Stimulated activated CD8-positive, alpha-beta memory T cell treated with anti-CD3 and anti-CD28 coated beads, Interleukin-12 subunit alpha, Interleukin-12 subunit beta, amount 100 ng/mL, for 4 hours (primary cell): Measurements from ENCODE around the gene PLXNB3.
A peak's percentile ranks its signal among the peaks of the same experiment; 100 is the strongest.

Source experiments
- DNase-seq: peaks from one replicate; pipeline ENCODE4 v3.0.0-alpha.2; 2020; ENCODE audit warnings: low read depth

The PLXNB3 gene

DNA sequence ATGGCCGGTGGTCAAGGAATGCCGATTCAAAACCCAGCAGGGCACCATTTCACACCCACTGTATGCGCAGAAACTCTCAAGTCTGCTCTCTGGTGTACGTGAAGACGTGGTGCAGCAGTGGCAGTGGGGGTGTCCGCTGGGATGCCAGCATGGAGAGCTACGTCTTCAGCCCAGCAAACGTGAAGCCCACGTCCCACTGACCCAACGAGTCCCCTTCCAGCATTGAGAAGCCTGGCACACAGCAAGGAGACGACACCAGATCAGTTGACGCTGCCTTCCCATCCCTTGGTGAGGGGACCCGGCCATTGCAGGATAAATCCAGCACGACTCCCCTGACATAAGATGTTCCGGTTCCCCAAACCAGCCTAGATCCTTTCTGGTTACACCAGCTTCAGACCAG lies 2.2 kb upstream of the PLXNB3 start:
- no peak for DNase-seq

DNA sequence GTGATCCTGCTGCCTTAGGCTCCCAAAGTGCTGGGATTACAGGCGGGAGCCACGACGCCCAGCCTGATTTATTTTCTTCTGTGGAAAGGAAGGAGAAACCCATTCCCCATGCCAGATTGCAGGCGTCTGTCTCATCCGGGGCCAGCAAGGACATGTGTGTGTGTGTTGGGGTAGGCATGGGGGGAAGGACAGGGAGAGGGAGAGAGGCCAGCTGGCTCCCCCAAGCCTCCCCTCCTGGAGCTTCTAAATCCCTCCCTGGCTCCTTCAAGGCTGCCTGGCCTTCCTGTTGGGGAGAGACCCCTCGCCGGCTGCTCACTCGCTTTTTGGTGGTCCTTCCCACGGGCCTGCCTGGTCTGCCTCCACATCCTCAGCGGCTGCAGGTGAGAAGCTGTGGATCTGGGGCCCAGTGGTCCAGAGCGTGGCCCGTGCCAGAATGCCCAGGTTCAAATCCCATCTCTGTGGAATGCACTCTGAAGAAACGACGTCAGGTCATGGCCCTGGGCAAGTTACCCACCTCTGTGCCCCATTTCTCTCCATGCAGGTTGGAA lies 1.3 kb upstream of the PLXNB3 start:
- no peak for DNase-seq

DNA sequence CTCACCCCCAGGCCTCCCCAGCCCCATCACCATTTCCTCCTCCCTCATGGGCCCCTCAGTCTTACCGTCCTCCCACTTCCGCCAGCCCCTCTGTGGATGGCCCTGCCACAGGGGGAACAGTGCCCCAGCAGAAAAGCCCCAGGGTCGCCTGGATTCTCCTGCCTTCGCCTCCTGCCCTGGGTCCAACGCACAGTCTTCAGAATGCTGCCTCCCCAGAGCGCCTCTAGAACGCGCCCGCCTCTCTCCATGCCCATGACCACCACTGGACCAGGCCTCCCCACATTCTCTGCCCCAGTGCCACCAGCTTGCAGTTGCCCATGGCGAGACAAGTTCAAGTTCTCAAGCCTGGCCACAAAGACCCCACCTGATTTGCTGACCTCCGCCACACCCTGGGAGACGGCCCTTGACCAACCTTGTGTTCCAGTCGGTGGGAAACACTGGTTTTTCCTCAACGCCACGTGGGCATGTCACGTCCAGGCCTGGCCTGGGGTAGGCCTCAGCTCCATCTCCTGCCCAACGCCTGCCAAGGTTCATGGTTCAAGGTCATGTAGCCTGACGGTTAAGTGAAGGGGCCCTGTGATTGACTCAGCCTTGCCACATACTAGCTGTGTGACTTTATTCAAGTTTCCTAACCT lies 634 bp upstream of the PLXNB3 start:
- DNase-seq = no peak

DNA sequence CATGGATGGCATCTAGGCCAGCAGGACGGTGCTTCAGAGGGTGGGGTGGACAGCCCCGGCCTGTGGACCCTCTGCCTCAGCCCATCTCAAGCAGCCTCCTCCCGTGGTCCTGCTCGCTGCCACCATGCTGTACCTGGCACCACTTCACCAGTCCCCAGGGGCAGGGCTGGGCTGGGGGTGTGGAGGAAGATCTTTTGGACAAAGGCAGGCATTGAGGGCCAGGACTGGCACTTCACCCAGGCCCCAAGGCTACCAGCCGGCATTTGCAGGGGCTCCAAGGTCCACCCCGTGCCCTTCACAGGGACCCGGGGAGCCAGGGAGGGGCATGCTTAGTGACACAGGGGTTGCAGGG lies 713 bp downstream of the PLXNB3 start:
- no peak for DNase-seq

DNA sequence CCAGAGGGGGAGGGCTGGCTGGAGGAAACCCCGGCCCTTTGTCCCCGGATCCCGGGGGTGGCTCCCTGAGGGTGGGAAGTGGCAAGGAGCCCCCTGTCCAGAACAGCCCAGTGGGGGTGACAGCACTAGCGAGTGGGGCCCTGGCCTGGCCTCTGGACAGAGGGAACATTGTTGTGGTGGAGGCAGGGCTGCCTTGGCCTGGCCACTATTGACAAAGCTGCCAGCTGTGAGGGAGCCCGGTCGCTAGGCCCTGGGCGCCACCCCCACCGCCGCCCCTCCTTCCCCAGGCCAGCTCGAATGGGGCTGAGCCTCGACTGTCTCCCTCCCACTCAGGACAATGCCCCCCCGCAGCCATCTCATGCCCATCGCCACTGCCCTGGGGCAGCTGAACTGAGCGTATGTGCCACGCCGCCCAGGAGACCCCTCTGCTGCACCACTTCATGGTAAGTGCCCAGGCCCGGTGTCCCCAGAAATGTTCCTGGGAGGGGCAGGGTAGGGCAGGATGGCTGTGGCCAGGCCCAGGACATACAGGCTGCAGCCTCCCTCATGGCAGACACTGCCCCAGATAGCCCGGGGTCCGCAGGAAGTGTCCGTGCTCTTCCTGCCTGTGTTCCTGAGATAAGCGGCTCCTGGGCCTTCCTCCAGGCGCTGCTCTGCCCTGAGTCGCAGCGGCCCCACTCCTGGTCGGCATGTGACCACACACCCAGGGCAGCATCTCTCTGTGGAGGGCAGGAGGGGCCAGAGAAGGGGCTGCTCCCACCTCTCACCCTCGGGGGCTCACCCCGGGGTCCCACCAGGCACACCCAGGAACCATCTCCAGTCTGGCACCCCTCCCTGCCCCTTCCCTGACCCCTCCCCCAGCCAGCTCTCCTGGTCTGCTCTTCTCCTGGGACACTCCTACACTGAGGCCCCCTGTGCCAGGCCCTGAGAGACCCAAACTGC lies 1.4 kb downstream of the PLXNB3 start:
- no peak for DNase-seq

DNA sequence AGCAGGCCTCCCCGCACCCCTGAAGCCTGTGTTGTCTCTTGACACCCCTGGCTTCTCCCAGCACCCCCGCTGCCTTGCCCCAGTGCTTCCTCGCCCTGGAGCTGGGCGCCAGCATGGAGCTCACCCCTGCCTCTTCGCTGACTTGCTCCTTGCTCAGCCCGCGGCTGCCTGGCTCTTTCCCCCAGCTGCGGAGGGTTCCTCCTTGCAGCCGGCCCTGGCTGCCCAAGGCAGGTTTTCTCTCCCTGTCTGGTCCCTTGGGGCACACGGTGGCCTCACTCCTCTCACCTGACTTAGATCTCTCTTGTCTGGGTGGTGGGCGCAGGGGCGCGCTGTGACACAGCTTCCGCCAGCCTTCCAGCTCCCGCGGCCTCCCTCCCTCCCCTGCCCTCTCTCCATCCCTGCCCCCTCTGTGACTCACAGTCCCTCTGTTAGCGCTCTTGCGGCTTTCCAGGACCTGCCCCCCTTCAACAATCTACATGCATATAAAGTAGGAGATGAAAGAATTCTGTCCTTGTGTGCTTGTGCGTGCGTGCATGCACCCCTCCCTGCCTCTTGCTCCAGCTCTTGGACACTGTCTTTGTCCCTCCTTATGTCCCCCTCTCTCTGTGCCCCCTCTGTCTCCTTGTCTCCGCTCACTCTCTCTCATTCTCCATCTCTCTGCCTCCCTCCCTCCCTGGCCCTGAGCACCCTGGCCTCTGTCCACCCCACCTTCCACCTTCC lies 2.2 kb downstream of the PLXNB3 start:
- peak; percentile 18 for DNase-seq

DNA sequence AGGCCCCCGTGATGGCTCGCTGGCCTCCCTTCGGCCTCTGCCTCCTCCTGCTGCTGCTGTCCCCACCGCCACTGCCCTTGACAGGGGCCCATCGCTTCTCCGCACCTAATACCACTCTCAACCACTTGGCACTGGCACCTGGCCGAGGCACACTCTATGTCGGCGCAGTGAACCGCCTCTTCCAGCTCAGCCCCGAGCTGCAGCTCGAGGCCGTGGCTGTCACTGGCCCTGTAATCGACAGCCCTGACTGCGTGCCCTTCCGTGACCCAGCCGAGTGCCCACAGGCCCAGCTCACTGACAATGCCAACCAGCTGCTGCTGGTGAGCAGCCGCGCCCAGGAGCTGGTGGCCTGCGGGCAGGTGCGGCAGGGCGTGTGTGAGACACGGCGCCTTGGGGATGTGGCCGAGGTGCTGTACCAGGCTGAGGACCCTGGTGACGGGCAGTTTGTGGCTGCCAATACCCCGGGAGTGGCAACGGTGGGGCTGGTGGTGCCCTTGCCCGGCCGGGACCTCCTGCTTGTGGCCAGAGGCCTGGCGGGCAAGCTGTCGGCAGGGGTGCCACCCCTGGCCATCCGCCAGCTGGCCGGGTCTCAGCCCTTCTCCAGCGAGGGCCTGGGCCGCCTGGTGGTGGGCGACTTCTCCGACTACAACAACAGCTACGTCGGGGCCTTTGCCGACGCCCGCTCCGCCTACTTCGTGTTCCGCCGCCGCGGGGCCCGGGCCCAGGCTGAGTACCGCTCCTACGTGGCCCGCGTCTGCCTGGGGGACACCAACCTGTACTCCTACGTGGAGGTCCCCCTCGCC lies 3.0 kb downstream of the PLXNB3 start:
- no peak for DNase-seq

DNA sequence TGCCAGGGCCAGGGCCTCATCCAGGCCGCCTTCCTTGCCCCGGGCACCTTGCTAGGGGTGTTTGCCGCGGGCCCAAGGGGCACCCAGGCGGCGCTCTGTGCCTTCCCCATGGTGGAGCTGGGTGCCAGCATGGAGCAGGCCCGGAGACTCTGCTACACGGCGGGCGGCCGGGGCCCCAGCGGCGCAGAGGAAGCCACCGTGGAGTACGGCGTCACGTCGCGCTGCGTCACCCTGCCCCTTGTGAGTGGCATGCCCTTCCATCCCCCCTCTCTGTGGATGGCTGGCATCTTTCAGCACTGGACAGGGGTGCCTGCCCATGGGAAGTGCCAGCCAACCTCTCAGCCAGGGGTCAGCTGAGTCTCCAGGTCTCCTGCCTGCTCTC lies 3.6 kb downstream of the PLXNB3 start:
- DNase-seq = no peak

DNA sequence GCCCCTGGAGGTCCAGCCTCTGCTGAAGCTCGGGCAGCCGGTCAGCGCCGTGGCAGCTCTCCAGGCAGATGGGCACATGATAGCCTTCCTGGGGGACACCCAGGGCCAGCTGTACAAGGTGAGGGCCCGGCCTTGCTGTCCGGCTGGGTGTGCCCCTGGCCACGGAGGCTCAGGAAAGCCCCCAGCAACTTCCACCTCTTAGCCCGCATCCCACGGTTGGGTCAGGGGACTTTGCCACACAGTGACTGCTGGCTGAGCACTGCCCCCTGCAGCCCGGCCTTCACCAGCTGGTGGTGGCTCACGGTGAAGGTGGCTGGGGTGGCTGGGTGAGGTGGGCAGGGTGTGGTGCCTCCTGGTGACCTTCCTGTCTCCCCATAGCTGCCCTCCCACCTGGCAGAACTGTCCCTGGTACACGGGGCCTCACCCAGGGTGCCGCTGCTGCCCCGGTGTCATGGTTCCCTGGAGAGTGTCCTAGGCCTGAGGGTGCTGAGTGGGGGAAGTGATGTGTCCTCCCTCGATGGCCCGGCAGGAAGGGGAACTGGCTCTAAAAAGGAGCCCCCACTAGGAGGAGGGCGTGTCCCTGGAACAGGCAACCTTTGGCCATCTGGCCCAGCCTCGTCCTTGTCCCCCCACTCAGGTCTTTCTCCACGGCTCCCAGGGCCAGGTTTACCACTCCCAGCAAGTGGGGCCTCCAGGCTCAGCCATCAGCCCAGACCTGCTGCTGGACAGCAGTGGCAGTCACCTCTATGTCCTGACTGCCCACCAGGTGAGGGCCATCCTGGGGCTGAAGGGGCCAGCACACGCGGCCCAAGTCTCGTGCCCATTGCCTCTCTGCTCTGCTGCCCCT lies 4.5 kb downstream of the PLXNB3 start:
- DNase-seq = no peak

DNA sequence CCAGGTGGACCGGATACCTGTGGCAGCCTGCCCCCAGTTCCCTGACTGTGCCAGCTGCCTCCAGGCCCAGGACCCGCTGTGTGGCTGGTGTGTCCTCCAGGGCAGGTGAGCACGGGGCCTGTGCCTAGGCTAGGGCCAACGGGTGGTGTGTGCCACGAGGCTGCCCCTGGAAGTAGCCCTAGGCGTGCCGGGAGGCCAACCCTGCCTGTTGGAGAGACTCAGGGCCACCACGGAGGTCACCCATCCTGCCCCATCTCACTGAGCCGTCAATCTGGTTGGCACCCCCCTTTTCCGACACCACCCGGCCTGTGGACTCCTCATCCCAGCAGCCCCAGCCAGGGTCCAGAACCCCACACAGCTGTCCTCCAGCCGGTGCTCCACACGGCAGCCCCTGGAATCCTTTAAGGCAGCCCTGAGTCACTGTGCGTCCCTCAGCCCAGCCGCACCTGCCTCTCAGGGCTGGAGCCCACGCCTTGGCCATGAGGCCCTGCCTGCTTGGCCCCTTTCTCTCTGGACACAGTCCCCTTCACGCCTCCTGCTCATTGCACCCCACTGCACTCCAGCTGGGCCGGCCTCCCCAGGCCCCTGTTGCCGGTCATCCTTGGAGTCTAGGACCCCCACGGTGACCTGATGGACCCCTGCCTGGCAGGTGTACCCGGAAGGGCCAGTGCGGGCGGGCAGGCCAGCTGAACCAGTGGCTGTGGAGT lies 5.3 kb downstream of the PLXNB3 start:
- no peak for DNase-seq

DNA sequence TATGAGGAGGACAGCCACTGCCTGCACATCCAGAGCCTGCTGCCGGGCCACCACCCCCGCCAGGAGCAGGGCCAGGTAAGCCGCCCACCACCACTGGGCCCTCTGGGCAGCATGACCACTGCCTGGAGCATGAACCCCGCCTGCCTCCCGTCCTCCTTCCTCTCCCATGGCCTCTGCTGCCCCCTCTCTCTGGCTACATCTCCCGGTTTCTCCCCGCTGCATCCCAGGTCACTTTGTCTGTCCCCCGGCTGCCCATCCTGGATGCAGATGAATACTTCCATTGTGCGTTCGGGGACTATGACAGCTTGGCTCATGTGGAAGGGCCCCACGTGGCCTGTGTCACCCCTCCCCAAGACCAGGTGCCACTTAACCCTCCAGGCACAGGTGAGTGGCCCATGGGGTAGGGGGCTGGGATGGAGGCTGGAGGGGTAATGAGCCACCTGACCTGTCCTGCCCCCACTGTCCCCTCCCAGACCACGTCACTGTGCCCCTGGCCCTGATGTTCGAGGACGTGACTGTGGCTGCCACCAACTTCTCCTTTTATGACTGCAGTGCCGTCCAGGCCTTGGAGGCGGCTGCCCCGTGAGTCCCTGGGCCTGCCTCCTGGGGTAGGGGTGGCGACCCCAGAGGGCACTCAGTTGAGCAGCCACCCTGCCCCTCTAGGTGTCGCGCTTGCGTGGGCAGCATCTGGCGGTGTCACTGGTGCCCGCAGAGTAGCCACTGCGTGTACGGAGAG lies 6.0 kb downstream of the PLXNB3 start:
- DNase-seq = no peak

DNA sequence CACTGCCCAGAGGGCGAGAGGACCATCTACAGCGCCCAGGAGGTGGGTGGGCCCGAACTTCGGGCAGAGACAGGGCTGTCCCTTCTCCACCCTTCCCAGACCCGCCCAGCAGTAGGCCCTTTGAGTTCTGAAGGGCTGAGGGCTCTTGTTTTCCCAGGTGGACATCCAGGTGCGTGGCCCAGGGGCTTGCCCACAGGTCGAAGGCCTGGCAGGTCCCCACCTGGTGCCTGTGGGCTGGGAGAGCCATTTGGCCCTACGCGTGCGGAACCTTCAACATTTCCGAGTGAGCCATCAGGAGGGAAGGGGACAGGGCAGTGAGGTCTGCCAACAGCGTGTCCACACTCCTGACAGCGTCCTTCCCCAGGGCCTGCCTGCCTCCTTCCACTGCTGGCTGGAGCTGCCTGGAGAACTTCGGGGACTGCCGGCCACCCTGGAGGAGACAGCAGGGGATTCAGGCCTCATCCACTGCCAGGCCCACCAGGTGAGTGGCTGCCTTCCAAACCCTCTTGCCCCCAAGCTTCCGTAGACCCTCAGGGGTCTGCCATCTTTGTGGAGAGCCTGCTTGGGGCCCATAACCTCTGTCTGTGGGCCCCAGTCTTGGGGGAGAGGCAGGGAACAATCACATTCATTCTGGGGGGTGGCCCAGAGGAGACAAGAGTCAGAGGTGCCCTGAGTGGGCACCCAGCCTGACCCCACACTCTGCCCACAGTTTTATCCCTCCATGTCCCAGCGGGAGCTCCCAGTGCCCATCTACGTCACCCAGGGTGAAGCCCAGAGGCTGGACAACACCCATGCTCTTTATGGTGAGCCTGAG lies 6.8 kb downstream of the PLXNB3 start:
- no peak for DNase-seq

DNA sequence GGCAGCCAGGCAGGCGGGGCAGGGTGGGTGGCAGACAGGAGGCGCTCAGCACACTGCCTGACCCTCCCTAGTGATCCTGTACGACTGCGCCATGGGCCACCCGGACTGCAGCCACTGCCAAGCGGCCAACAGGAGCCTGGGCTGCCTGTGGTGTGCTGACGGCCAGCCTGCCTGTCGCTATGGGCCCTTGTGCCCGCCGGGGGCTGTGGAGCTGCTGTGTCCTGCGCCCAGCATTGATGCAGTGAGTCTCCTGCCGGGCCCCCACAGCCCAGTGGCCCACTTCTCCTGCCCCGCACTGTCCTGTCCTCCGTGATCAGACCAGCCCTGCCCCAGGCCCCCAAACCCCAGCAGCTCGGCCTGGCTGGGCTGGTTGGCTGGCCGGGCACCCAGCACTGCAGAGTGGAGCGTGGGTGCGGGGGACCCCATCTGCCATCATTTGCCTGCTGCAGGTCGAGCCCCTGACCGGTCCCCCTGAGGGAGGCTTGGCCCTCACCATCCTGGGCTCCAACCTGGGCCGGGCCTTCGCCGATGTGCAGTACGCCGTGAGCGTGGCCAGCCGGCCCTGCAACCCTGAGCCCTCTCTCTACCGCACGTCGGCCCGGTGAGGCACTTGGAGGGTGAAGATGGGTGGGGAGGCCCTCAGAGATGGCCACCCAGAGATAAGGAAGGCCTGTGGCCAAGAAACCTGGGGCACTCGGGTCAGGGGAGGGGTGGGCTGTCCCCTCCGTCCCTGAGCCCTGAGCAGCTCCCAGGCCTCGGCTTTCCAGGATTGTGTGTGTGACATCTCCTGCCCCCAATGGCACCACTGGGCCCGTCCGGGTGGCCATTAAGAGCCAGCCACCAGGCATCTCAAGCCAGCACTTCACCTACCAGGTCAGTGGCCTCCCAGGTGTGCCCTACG lies 7.6 kb downstream of the PLXNB3 start:
- no peak for DNase-seq

DNA sequence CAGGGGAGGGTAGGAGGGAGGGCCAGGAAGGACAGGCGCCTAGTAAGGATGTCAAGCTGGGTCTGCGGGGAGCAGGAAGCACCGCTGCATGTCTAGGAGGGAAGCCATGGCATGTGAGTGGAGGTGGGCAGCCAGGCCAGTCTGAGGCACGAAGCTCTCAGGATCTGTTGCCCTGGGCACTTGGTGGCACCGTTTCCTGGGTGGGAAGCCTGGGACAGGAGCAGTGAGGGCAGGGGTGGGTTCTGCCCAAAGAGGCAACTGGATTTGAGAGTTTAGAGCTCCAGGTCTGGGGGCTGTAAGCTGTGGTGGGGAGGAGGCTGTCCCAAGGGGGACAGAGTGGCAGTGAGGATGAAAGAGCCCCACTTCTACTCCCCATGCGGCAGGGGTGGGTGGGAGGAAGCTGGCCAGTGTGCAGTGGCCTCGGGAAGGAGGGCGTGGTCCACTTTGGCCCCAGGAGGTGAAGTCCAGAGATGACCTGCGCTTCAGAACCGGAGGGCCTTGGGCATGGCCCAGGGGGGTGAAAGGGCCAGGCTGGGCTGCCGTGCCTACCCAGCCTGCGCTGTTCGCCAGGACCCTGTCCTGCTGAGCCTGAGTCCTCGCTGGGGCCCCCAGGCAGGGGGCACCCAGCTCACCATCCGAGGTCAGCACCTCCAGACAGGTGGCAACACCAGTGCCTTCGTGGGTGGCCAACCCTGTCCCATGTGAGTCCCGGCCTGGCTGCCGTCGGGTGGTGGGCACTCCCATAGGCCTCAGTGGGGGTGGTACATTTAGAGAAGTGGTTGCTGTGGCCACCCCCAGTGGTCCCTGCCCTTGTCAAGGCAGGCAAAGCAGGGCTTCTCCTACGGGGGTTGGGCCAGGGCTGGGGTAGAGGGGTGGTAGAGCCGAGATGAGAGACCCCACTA lies 8.5 kb downstream of the PLXNB3 start:
- DNase-seq = no peak

DNA sequence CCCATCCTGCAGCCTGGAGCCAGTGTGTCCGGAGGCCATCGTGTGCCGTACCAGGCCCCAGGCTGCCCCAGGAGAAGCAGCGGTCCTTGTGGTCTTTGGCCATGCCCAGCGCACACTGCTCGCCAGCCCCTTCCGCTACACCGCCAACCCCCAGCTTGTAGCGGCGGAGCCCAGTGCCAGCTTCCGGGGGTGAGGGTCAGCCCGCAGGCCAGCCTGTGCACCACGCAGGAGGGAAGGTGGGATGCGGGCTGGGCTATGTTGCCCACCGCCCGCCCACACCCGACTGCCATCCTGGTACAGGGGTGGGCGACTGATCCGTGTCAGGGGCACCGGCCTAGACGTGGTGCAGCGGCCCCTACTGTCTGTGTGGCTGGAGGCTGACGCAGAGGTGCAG lies 9.2 kb downstream of the PLXNB3 start:
- no peak for DNase-seq

DNA sequence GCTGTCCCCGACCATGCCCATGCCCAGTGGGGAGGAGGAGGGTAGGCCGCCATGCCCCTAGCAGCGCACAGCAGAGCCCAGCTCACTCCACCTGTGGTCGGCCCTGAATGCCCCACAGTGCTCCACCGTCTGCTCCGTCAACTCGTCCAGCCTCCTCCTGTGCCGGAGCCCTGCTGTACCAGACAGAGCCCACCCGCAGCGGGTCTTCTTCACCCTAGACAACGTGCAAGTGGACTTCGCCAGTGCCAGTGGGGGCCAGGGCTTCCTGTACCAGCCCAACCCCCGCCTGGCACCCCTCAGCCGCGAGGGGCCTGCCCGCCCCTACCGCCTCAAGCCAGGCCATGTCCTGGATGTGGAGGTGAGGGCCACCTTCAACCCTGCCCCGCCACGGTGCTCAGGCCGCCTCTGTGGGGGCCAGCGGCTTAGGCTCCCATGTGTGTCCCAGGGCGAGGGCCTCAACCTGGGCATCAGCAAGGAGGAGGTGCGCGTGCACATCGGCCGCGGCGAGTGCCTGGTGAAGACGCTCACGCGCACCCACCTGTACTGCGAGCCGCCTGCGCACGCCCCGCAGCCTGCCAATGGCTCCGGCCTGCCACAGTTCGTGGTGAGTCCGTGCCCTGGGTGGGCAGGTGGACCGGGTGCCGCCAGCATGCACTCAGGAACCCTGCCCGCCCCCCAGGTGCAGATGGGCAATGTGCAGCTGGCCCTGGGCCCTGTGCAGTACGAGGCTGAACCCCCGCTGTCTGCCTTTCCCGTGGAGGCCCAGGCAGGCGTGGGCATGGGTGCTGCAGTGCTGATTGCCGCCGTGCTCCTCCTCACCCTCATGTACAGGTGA lies 9.9 kb downstream of the PLXNB3 start:
- DNase-seq = no peak
